ENCODE data around the gene C5orf63. TPM values are rescaled to one million over a fixed set of nuclear protein-coding genes. Genes with fewer than 3 reads are reported as not detected.

C5orf63 gene
- total and polyA plus RNA-seq, 2 of the 8 experiments (the other 6 are each of a cell fraction or from before 2014, with no cell fraction given): 0.67 to 0.71 TPM

DNA sequence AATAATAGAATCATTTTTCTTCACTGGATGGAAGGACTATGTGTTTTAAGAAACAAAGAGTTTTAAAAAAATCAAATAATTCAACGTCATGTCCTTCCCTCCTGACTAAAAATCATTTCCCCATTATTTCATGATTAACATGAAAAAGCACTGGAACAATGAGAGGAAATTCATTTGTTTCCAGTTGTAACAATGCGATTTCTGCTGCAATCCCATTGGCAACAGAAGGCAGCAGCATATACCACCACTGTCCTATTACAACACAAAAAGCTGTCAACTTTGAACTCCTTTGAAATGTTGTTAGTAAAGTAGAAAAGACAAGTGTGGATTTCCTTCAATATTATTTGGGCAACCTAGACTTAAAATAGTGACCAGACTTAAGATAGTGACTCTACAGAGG is 3.1 kb downstream of the C5orf63 start:
- Histone ChIP-seq H4K91ac (replicated peaks; ENCODE audit: insufficient read length, low read length) (no peak overlapping the region), H3K27ac (ENCODE audit: low read depth, low read length) (no peak overlapping the region), H3K14ac (ENCODE audit: insufficient read length) (no peak overlapping the region), H3K79me2 (ENCODE audit: control insufficient read depth in 1 of 2, insufficient read depth in 2 of 2, low read length in 2 of 2) (no peaks in the 10 kb centered on the region), H3K4me3 (ENCODE audit: extremely low read depth in 1 of 4, insufficient read depth in 2 of 4, low read depth in 3 of 4, low read length in 4 of 4) (no peak overlapping the region), H2AFZ (ENCODE audit: low read length) (no peak overlapping the region), H2BK15ac (ENCODE audit: low read length) (no peak overlapping the region), H3K27me3 (replicated peaks in 1 of 4; ENCODE audit: control insufficient read depth in 3 of 4, extremely low read depth in 1 of 4, insufficient read depth in 3 of 4, low read length in 3 of 4) (no peaks in the 10 kb centered on the region), H2AK5ac (ENCODE audit: low read depth, low read length) (no peak overlapping the region), H3K4me2 (ENCODE audit: insufficient read depth in 1 of 2, low read depth in 2 of 2, low read length in 2 of 2) (no peak overlapping the region), H3K9ac (replicated peaks in 1 of 4; ENCODE audit: extremely low read depth in 1 of 4, low read depth in 3 of 4, low read length in 3 of 4) (no peak overlapping the region), H2BK120ac (replicated peaks; ENCODE audit: low read depth, low read length) (no peak overlapping the region), H2BK5ac (ENCODE audit: low read depth, low read length) (no peak overlapping the region), H3K23ac (ENCODE audit: insufficient read length) (no peak overlapping the region), H3K18ac (ENCODE audit: extremely low read depth, low read length) (no peak overlapping the region), H3K23me2 (ENCODE audit: low read depth, low read length) (no peaks in the 10 kb centered on the region), H3K9me3 (ENCODE audit: insufficient read depth in 2 of 2, low read depth in 1 of 2, low read length in 1 of 2) (no peaks in the 10 kb centered on the region), H3K56ac (replicated peaks; ENCODE audit: insufficient read length, low read depth, low read length) (no peak overlapping the region), H3K79me1 (ENCODE audit: low read depth, low read length) (no peaks in the 10 kb centered on the region), H3K4ac (replicated peaks; ENCODE audit: insufficient read length, low read depth, low read length) (no peak overlapping the region), H2BK20ac (ENCODE audit: low read length) (no peak overlapping the region), H4K8ac (ENCODE audit: extremely low read depth, insufficient read depth, low read length) (no peak overlapping the region), H3K36me3 (ENCODE audit: control insufficient read depth in 2 of 4, insufficient read depth in 4 of 4, low read length in 3 of 4) (no peaks in the 10 kb centered on the region), H4K5ac (ENCODE audit: insufficient read length, low read depth, low read length) (no peak overlapping the region), H3K4me1 (replicated peaks in 1 of 4; ENCODE audit: control insufficient read depth in 3 of 4, insufficient read depth in 4 of 4, low read length in 3 of 4) (peaks cover 0 to 2% (median 0%) of the 10 kb centered on the region in 4 experiments; a peak in 3 of 7 replicates), H4K20me1 (replicated peaks in 1 of 2; ENCODE audit: control insufficient read depth in 1 of 2, insufficient read depth in 2 of 2, low read length in 2 of 2) (no peaks in the 10 kb centered on the region), H2BK12ac (ENCODE audit: low read depth, low read length) (no peak overlapping the region)
- 70% methylated on average over 2 of the region's 2 CpGs; no CpG with 5 or more reads in 1 of the 2 experiments for WGBS, 2 experiments (ENCODE audit: extremely low coverage in 1 of 2, insufficient coverage in 1 of 2, insufficient read length in 1 of 2, insufficient replicate concordance in 2 of 2, low coverage in 1 of 2, low lambda C conversion rate in 2 of 2, missing lambda C conversion rate in 1 of 2)
- TF ChIP-seq, protein P1, sequence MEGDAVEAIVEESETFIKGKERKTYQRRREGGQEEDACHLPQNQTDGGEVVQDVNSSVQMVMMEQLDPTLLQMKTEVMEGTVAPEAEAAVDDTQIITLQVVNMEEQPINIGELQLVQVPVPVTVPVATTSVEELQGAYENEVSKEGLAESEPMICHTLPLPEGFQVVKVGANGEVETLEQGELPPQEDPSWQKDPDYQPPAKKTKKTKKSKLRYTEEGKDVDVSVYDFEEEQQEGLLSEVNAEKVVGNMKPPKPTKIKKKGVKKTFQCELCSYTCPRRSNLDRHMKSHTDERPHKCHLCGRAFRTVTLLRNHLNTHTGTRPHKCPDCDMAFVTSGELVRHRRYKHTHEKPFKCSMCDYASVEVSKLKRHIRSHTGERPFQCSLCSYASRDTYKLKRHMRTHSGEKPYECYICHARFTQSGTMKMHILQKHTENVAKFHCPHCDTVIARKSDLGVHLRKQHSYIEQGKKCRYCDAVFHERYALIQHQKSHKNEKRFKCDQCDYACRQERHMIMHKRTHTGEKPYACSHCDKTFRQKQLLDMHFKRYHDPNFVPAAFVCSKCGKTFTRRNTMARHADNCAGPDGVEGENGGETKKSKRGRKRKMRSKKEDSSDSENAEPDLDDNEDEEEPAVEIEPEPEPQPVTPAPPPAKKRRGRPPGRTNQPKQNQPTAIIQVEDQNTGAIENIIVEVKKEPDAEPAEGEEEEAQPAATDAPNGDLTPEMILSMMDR (IDR thresholded peaks at IDR 0.05; ENCODE audit: control extremely low read depth in 1 of 3, insufficient read depth in 1 of 3, low read depth in 1 of 3, low read length in 3 of 3): no peak
- TF ChIP-seq MAFK (IDR thresholded peaks at IDR 0.05; ENCODE audit: low read depth, low read length): no peak
- no peak for TF ChIP-seq TEAD4 (IDR thresholded peaks at IDR 0.05; ENCODE audit: low read depth, low read length)
- TF ChIP-seq JUND (IDR thresholded peaks at IDR 0.05; ENCODE audit: low read length): no peak
- TF ChIP-seq RAD21 (IDR thresholded peaks at IDR 0.05 in 1 of 2, conservative IDR thresholded peaks at IDR 0.05 in 1 of 2; ENCODE audit: low read depth in 2 of 2, low read length in 2 of 2): no peak; a peak in 1 of 4 replicates
- TF ChIP-seq SAP30 (IDR thresholded peaks at IDR 0.05; ENCODE audit: insufficient read depth, insufficient replicate concordance, low read length): no peak
- FAIRE-seq (no peak), DNase-seq (ENCODE audit: low read depth in 1 of 2, low spot score in 2 of 2) (no peak)
- ChIA-PET CTCF (ENCODE audit: partially characterized antibody) (interaction anchor here (0.9 to 1.0 kb wide), 3 partner anchors 17 to 53 kb away, joined by 3 read pairs; no protein-coding TSS in a partner anchor), POLR2A (ENCODE audit: partially characterized antibody) (no interaction called here)

All from H1 (cell line).